ENCODE data around the gene TPK1. TPM values are rescaled to one million over a fixed set of nuclear protein-coding genes. Genes with fewer than 3 reads are reported as not detected.

Gene TPK1
- total and polyA plus RNA-seq, 2 of the 4 experiments (the other 2 are of a cell fraction) = 0.38 to 1.8 TPM

- Histone ChIP-seq H4K20me1 (ENCODE audit: insufficient read depth, low read length) (no peaks in the 10 kb centered on the region), H3K9ac (ENCODE audit: low read depth, low read length) (no peak overlapping the region), H2BK20ac (ENCODE audit: low read depth, low read length) (no peak overlapping the region), H4K91ac (ENCODE audit: insufficient read depth, low read depth, low read length) (no peak overlapping the region), H3K18ac (ENCODE audit: low read depth, low read length) (no peak overlapping the region), H2BK5ac (ENCODE audit: low read depth, low read length, poor library complexity, severe bottlenecking) (no peak overlapping the region), H3K4me1 (ENCODE audit: control insufficient read depth, insufficient read depth, low read length) (no peaks in the 10 kb centered on the region), H2BK15ac (ENCODE audit: low read depth, low read length) (no peak overlapping the region), H3K79me1 (ENCODE audit: low read depth in 1 of 2, low read length in 2 of 2) (no peaks in the 10 kb centered on the region), H4K8ac (ENCODE audit: low read depth in 2 of 2, low read length in 2 of 2) (no peak overlapping the region), H2BK120ac (ENCODE audit: low read depth, low read length) (no peak overlapping the region), H3K9me3 (ENCODE audit: control insufficient read depth, insufficient read depth, low read length) (peaks cover 2% of the 10 kb centered on the region; the same call in 1 of the 2 replicates), H4K5ac (ENCODE audit: low read depth, low read length) (no peak overlapping the region), H3K56ac (ENCODE audit: extremely low read depth, insufficient read depth, low read length) (no peak overlapping the region), H3K4me3 (ENCODE audit: insufficient read depth, low read depth, low read length) (no peak overlapping the region), H3K14ac (replicated peaks; ENCODE audit: low read depth, low read length) (no peak overlapping the region), H2AFZ (replicated peaks; ENCODE audit: low read length, poor library complexity) (no peak overlapping the region), H3K9me1 (ENCODE audit: insufficient read depth, low read length) (no peaks in the 10 kb centered on the region), H2AK9ac (replicated peaks; ENCODE audit: low read depth, low read length, poor library complexity) (no peak overlapping the region), H3K4ac (ENCODE audit: low read depth, low read length) (no peak overlapping the region), H3K36me3 (ENCODE audit: control insufficient read depth, insufficient read depth, low read length) (no peaks in the 10 kb centered on the region), H3K27ac (ENCODE audit: insufficient read depth, low read length) (no peak overlapping the region), H3K4me2 (ENCODE audit: low read depth, low read length) (no peak overlapping the region), H2AK5ac (ENCODE audit: low read depth, low read length) (no peak overlapping the region), H3K27me3 (ENCODE audit: control insufficient read depth, insufficient read depth, low read length) (no peaks in the 10 kb centered on the region), H3K23ac (ENCODE audit: low read depth, low read length) (no peak overlapping the region)
- ChIA-PET POLR2A (ENCODE audit: unreplicated experiment) (no interaction called here), CTCF (no interaction called here)
- no TSS peak for BruUV-seq (replicated peaks)
- in situ Hi-C loops (cut with MboI; ENCODE audit: low sequenced_read_pairs) (no loop called here), dilution Hi-C loops (cut with HindIII; ENCODE audit: low sequenced_read_pairs, unreplicated experiment) (no loop called here), intact Hi-C loops (cut with micrococcal nuclease) (no loop called here)
- TF ChIP-seq USF2 (IDR thresholded peaks at IDR 0.05; ENCODE audit: low read depth, low read length) (no peak), MXI1 (IDR thresholded peaks at IDR 0.05; ENCODE audit: borderline replicate concordance, low read depth, low read length) (no peak), ELK1 (IDR thresholded peaks at IDR 0.05; ENCODE audit: borderline replicate concordance, low read depth, low read length) (no peak)
- DNase-seq = no peak
- WGBS, 2 experiments (ENCODE audit: extremely low coverage in 2 of 2, insufficient read length in 1 of 2) = no CpG with 5 or more reads among the region's 1 CpG
- ATAC-seq (ENCODE audit: low read depth) = no peak
These were observed 53.0 kb downstream of the TPK1 start for GRCh38 chr7:144782883-144783282.
